Prostate gland (tissue), 2 donors: ENCODE data around the gene INPP4B.

ENCODE experiments used
- CTCF ChIP-seq, 4 experiments: fragments of 200-600 bp in 2 of 4; fragments of 450-650 bp in 2 of 4; sonication (generic) in 2 of 4; IDR thresholded peaks; 1 replicate in 3 of 4; 2 replicates in 1 of 4; pipeline ENCODE4 v1.5.1; 2016 to 2019; ENCODE audit warnings: antibody characterized with exemption in 4 of 4, mild to moderate bottlenecking in 2 of 4, moderate library complexity in 2 of 4
- POLR2A ChIP-seq: fragments of 450-650 bp; IDR thresholded peaks from one replicate; pipeline ENCODE4 v1.6.1; 2016; ENCODE audit warnings: antibody characterized with exemption, mild to moderate bottlenecking
- POLR2AphosphoS5 ChIP-seq: sonication (generic); formaldehyde crosslinking; IDR thresholded peaks from one replicate; pipeline ENCODE4 v1.6.1; 2017; ENCODE audit warnings: antibody characterized with exemption

- TF ChIP-seq CTCF (IDR thresholded peaks at IDR 0.05) = no peak
- TF ChIP-seq POLR2A = no peak
- TF ChIP-seq POLR2AphosphoS5 = no peak
Observed at GRCh38 chr4:142844782-142845181, 1.3 kb downstream of the INPP4B start.
